Stimulated activated CD4-positive, alpha-beta T cell treated with anti-CD3 and anti-CD28 coated beads, Interleukin-4, amount 100 ng/mL, for 4 hours (primary cell): ENCODE results near the gene ZMIZ1.
"Not testable (repeated sequence)": the region's sequence is repeated elsewhere in the genome, so short reads cannot be mapped to it uniquely, and the experiment has no call there.

Experiments used
- DNase-seq, 2 experiments: peaks; one replicate each; pipeline ENCODE4 v3.0.0-alpha.2; 2020

The ZMIZ1 gene

DNA sequence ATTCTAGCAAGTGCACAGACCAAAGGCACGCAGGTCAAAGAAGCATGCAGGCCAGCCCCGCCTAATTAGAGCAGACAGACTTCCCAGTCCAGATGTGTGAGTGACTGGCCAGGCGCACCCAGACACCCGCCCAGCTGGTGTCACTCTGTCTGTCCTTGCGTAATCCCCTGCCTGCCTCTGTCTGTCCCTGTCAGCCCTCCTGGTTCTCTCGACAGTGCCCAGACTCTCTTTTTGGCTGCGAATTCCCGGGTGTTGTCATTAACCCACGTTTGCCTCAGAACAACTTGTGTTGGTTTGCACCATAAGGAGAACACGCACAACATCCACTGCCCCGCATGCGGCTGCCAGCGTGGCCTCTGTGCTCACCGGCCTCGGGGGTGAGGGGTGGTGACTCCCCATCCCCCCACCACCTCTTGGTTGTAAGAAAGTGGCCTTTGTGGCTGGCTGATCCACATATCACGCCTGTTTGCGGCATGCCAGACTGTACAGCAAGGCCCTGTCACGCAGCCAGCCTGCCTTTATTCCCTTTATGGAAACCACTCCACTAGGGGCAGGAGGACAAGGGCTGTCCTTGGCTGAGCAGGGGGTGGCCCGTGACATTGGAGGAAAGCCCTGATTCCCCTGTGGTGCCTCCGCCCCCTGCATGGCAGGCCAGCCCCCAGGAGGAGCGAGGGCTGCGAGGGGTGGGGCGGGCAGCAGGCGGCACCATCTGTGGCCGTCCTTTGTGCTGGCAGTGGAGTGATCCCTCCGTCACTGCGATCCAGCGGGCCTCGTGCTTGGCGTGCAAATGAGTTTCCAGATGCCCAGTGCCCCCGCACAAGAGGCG is 205.7 kb downstream of the ZMIZ1 start:
- DNase-seq, result no peak

- no peak for DNase-seq
These were observed 206.3 kb downstream of the ZMIZ1 start for GRCh38 chr10:79275105-79275430.

GRCh38 chr10:79275431-79275851 is 206.7 kb downstream of the ZMIZ1 start:
- DNase-seq, result no peak

DNA sequence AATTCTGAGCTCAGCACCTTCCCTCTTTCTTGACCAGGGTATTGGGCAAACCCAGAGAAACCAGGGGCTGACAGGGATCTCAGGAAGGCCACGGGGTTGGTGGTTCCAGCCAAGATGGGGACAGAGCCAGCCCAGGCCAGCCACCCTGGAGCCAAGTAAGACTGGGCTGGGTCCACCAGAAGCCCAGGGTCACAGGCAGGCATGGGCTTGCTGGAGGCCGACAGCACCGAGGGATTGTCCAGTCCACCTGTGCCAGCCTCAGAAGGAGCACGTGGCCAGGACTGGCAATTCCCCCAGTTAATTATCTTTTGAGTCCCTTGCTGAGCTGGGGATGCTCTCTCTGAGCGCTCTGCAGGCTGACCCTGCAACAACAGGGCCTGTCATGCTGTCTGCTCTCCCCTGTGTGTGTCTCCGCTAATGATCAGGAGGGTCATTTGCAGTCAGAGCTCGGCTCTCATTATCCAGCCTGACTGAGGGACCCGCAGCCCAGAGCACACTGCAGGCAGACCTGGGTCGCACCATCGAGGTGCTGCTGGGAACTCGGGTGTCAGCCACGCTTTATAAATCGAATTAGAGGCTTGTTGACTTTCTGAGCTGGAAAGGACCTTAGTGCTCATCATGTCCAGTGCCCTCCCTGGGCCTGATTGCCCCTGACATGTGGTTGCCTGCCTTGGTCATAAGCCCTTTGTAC is 209.0 kb downstream of the ZMIZ1 start:
- no peak for DNase-seq

GRCh38 chr10:79279047-79279446 is 210.3 kb downstream of the ZMIZ1 start:
- DNase-seq, result not testable (repeated sequence)

DNA sequence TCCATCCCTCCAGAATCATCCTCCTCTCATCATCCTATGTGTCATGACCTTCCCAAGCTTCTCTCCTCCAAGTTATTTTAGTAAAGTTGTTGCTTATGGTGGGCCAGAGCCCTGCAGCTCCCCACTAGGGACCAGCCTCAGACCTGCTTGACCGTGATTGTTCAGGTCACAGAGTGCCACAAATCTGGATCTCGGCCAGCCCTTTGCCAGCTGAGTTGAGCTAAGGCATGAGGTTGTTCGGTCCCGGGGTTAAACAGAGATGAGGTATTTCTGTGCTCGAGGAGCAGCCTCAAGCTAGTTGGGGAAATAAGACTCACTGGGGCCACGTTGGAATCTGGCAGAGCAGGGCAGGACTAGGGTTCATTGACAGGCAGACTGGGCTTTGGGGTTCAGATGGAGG is 212.2 kb downstream of the ZMIZ1 start:
- no peak for DNase-seq

GRCh38 chr10:79282388-79282787 is 213.6 kb downstream of the ZMIZ1 start:
- no peak for DNase-seq

GRCh38 chr10:79283616-79284015 is 214.8 kb downstream of the ZMIZ1 start:
- no peak for DNase-seq

DNA sequence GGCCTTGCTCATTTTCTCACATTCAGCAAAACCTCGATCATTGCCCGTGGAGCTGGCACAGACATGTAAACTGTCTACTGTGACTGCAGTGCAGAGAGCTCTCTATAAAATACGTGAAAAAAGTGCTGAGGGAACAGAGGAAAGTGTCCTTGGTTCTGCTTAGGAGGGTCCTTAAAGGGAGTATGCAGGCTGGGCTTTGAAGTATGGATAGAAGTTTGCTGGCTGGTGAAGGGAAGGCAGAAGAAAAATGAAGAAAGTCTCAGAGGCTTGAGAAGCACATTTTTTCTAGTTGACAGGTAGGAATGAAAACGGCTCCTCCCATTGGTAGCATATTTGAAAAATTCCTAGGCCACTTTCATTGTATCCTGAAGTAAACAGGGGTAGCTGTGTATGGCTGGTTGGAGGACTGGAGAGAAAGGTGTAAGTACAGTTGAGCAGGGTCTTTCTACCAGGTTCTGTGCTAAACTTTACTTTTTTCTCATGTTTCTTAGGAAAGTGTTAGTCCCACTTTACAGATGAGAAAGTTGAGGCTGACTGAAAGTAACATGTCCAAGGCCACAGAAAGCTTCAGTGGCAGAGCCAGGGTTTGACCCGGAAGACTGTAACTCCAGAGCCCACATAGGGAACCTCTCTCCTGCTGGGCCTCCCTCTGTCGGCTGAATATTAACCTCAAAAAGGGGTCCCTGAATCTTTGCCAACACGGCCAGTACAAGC is 215.5 kb downstream of the ZMIZ1 start:
- DNase-seq, result no peak

DNA sequence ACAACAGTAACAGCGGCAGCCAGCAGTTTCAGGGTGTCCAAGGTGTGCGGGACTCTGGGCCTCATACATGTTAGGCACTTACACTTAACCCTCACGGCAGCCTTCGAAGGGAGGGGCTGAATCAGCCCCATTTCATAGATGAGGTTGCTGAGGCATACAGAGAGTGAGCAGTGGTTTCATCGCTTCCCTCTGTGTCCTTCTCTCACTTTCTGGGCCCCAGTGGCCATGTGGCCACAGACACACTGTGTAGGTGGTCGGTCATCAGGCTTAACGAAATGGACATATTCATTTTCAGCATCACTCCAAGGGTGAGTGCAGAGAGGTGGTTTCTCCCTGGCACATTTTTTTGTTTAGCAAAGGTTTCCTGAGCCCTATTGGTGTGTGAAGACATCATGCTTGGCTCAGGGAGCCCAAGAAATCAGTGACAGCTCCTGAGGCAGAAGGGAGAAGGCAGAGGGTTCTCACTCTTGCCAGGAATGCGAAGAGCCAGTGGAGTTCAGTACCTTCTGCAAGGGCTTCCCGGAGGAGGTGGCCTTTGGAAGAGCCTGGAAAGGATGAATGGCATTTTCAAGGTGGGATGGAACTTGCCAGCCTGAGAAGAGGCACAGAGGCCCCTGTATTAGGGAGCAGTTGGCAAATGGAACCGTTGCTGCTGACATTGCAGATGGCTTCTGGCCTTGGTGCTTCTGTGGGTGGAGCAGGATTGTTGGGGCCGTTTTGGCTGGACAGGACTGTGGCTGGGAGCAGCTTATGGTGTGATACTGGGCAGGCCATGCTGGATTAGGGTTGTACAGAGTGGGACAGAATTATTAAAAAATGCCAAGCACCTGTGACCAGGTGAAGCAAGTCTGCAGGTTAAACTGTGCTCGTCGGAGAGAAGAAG is 216.8 kb downstream of the ZMIZ1 start:
- no peak for DNase-seq

DNA sequence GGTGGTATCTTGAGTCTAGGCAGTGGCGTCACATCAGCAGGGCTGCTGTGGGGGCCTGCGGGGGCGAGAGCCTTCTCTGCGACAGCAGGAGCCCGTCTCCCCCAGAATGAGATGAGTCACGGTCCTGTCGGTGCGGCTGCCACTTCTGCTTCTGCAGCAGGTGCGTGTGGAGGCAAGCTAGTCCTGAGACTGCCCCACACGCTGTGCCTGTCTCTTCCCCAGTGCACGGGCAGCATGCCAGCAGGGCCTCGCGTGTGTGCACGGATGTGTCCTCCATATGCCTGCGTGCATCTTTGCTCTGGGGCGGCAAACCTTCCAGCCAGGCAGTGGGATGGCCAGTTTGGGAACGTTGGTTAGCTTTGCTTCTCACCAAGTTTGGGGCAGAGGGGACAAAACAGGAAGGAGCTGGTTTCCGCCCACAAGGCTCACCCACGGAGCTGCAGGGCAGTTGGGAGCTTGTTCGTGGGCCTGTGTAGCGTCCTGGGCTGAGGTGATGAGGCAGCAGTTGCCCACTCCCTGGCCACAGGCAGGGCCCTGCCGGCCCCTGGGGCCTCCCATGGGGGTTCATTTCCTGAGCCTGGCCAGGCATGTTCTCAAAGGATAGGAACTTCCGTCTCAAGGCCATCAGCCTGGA is 217.7 kb downstream of the ZMIZ1 start:
- peak; percentile 70 to 92 for DNase-seq

DNA sequence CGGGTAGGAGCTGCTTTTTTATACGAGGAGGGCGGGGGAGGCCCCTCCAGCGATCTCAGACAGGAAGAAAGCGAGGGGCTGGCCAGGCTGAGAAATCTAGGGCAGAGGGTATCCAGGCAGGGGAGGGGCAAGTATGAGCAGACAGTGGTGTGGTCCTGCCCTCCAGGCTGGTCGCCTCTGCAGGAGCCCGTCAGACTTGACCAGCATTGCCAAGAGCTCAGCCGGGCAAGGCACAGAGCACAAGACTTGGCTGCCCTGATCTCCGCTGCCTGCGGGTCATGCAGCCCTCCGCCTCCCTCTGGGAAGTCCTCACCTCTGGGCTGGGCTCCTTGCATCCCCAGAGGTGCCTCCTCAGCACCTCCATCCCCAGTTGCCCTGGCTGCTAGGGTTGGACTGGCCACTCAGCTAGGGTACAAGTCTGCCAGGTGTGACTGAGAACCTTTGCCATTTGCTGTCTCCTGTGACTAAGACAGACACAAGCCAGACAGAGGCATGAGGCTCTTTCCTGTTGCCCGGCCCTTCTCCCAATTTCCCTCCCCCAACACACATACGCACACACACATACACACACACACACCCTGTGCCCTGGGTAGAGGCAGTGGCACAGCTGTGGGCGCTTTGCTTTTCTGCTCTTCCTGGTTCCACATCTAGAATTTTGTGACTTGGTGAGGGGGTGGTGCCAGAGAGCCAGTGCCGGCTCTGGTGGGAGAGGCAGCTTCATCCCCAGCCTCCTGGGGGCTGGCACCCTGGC is 219.4 kb downstream of the ZMIZ1 start:
- no peak for DNase-seq

DNA sequence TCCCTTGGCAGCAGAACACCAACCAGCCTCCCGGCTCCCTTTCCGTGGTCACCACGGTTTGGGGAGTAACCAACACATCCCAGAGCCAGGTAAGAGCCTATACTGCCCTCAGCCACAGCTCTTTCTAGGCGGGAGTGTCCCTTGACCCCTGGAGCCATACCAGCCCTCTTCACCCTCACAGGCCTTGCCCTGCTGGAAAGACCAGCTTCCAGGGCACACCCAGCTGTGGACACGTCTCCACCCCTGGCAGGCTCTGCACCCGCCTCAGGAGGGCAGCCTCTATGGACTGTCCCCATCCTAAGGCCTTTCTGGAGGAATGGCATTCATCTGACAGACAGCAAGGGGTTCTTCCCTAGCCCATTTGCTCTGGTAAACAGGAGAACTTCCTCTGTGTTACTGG is 221.0 kb downstream of the ZMIZ1 start:
- DNase-seq, result no peak

DNA sequence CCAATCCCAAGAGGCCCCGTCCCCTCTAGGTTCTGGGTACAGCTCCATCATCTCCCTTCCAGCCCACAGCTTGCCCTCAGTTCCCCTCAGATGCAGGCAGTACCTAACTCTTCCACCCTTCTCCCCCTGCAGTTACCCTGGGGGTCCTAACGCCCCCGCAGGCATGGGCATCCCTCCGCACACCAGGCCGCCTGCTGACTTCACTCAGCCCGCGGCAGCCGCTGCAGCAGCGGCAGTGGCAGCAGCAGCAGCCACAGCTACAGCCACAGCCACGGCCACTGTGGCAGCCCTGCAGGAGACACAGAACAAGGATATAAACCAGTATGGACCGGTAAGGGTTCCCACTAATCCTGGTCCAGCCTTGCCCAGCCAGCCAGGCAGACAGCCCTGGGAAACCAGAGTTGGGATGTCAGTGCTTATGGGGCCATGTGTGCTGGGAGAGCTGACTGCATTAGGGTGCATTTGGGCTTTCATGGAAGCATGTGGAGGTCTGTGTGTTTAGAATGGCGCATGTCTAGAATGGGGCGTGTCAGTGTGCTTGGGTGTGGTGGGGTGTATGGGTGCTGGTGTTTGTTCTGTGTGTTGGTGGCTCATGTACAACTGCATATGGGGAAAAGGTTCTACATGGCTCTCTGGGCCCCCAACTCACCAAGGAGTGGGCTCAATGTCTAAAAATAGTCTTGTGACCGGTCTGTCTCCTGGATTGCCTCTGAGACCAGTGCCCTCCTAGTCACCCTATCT is 223.4 kb downstream of the ZMIZ1 start:
- no peak for DNase-seq

DNA sequence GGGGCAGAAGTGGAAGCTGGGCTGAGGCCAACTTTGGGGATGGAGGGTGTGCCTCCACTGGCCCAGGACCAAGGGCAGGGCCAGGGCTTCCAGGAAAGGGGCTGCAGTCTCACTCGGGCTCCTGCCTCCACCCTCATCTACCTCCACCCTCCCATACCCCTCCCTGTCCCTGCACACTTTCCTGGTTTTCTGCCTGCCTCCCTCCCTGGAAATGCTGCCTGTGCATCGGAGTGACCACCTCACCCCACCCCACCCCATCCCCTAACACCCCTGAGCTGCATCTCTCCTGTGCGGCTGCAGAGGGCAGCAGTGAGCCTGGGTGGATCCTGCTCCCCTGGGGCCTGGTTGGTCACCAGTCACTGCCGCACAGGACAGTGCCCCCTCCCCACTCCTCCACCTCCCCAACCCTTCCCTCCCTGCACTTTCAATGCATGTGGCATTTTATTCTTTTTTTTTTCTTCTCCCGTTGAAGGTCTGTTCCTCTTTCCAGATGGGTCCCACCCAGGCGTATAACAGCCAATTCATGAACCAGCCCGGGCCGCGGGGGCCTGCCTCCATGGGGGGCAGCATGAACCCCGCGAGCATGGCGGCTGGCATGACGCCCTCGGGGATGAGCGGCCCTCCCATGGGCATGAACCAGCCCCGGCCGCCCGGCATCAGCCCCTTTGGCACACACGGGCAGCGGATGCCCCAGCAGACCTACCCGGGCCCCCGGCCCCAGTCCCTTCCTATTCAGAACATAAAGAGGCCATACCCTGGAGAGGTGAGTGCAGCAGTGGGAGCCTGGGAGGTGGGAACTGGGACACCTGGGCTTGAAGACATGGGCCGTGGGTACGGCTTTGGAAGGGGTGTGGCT is 224.4 kb downstream of the ZMIZ1 start:
- peak; percentile 19 to 44 for DNase-seq

GRCh38 chr10:79293841-79294581 is 225.2 kb downstream of the ZMIZ1 start:
- DNase-seq, result no peak

DNA sequence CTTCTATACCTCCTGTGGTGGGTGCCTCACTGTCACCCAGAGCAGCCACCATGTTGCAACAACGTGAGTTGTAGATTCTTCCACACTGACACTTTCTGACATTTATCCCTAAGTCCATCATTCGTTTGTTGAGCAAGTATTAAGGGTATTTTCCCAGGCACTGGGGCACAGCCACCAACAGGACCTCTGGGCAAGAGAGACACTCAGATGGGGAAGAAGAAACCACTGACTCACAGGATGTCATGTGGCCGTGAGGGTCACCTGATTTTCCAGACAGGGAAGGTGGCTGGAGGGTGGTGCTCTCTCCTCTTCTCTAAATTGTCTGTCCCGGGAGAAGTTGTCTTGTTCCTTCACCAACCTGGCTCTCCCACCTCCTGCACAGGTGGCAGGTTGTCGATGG is 226.8 kb downstream of the ZMIZ1 start:
- DNase-seq, result no peak

- DNase-seq, result no peak
These were observed 227.7 kb downstream of the ZMIZ1 start for GRCh38 chr10:79296431-79296830.
